Keratinocyte (primary cell): ENCODE data around the gene PRKAG2. TPM values are rescaled to one million over a fixed set of nuclear protein-coding genes. Genes with fewer than 3 reads are reported as not detected.

ENCODE experiments used
- DNase-seq: peaks from one replicate; pipeline ENCODE4 v3.0.0-alpha.2; 2011; ENCODE audit warnings: low read depth, missing footprints, low spot score
- FAIRE-seq: peaks from 2 replicates; lab custom pipeline; 2011; peaks lifted over from hg19 to GRCh38; lab: Jason Lieb, UNC
- H2AFZ ChIP-seq: 2 replicates; pipeline ENCODE4 v1.6.0; 2012; ENCODE audit warnings: low read length, control low read depth, inconsistent platforms; ENCODE audit not compliant: control insufficient read depth
- H3K27ac ChIP-seq: 2 replicates; pipeline ENCODE4 v1.5.1; 2011; ENCODE audit warnings: low read length; ENCODE audit not compliant: control insufficient read depth, insufficient read depth
- H3K27me3 ChIP-seq: 3 replicates; pipeline ENCODE4 v1.6.0; 2011; ENCODE audit warnings: low read length; ENCODE audit not compliant: control insufficient read depth, insufficient read depth; ENCODE audit errors: extremely low read depth
- H3K36me3 ChIP-seq, 2 experiments: 2 replicates in 1 of 2; 3 replicates in 1 of 2; pipeline ENCODE4 v1.5.1; 2011; ENCODE audit warnings: low read length in 2 of 2, mild to moderate bottlenecking in 1 of 2; ENCODE audit not compliant: control insufficient read depth in 2 of 2, insufficient read depth in 2 of 2; ENCODE audit errors: extremely low read depth in 1 of 2
- H3K4me1 ChIP-seq: 3 replicates; pipeline ENCODE4 v1.5.1; 2011; ENCODE audit warnings: low read length; ENCODE audit not compliant: control insufficient read depth, insufficient read depth; ENCODE audit errors: extremely low read depth
- H3K4me2 ChIP-seq: 3 replicates; pipeline ENCODE4 v1.6.0; 2011; ENCODE audit warnings: low read depth, low read length; ENCODE audit not compliant: control insufficient read depth, insufficient read depth; ENCODE audit errors: extremely low read depth
- H3K4me3 ChIP-seq, 3 experiments: fragments of 200-600 bp in 1 of 3; sonication (generic) in 1 of 3; 2 replicates in 2 of 3; 3 replicates in 1 of 3; pipeline ENCODE4 v1.5.1; 2011 to 2016; ENCODE audit warnings: low read length in 3 of 3, mild to moderate bottlenecking in 3 of 3, control low read depth in 2 of 3, inconsistent platforms in 1 of 3, low read depth in 1 of 3, mixed read lengths in 1 of 3, mixed run types in 1 of 3, moderate library complexity in 1 of 3; ENCODE audit not compliant: control insufficient read depth in 2 of 3, insufficient read depth in 2 of 3; ENCODE audit errors: extremely low read depth in 1 of 3
- H3K79me2 ChIP-seq: 2 replicates; pipeline ENCODE4 v1.6.0; 2012; ENCODE audit warnings: low read length; ENCODE audit not compliant: control insufficient read depth, insufficient read depth
- H3K9ac ChIP-seq: 3 replicates; pipeline ENCODE4 v1.6.0; 2011; ENCODE audit warnings: low read length; ENCODE audit not compliant: control insufficient read depth, insufficient read depth; ENCODE audit errors: extremely low read depth
- H3K9me1 ChIP-seq: 3 replicates; pipeline ENCODE4 v1.6.0; 2011; ENCODE audit warnings: low read length; ENCODE audit not compliant: control insufficient read depth, insufficient read depth; ENCODE audit errors: extremely low read depth
- H3K9me3 ChIP-seq: 2 replicates; pipeline ENCODE4 v1.5.1; 2012; ENCODE audit warnings: low read depth, low read length; ENCODE audit not compliant: control insufficient read depth
- H4K20me1 ChIP-seq: 3 replicates; pipeline ENCODE4 v1.6.0; 2011; ENCODE audit warnings: low read length; ENCODE audit not compliant: control insufficient read depth, insufficient read depth; ENCODE audit errors: extremely low read depth
- CTCF ChIP-seq, 3 experiments: IDR thresholded peaks in 1 of 3; conservative IDR thresholded peaks in 1 of 3; optimal IDR thresholded peaks in 1 of 3; 2 replicates in 2 of 3; 3 replicates in 1 of 3; pipeline versions ENCODE3 to v1.5.1; 2011; ENCODE audit warnings: low read length in 3 of 3, mild to moderate bottlenecking in 3 of 3, moderate library complexity in 2 of 3, control low read depth in 1 of 3, inconsistent platforms in 1 of 3; ENCODE audit not compliant: insufficient read depth in 2 of 3; ENCODE audit errors: extremely low read depth in 1 of 3
- EZH2 ChIP-seq: IDR thresholded peaks from one replicate; pipeline ENCODE4 v1.6.1; 2012; ENCODE audit warnings: inconsistent platforms, mild to moderate bottlenecking, low read length, moderate library complexity
- dilution Hi-C: fragments of 300-500 bp; cut with MboI; formaldehyde crosslinking; loops from one replicate; pipeline ENCODE4 v1.7.0; 2020; ENCODE audit warnings: low sequenced_read_pairs; ENCODE audit not compliant: extremely low pct_ligation_motif_present
- polyA plus RNA-seq, 5 experiments: library from polyadenylated mRNA; depleted of rRNA in 3 of 5; stranded (reverse) in 3 of 5; stranded (forward) in 1 of 5; unstranded in 1 of 5; fragments of >200 nt; gene quantifications; 1 replicate in 1 of 5; 2 replicates in 3 of 5; 3 replicates in 1 of 5; pipeline versions ENCODE4 v1.2.1 to v1.2.3, GENCODE V29; 2011 to 2012; ENCODE audit warnings: missing spikeins in 2 of 5, low read depth in 1 of 5, low replicate concordance in 1 of 5

Gene PRKAG2
- polyA plus RNA-seq, 1 donor (not counting 4 experiments of a cell fraction or from before 2014, with no cell fraction given), result 39.5 TPM

GRCh38 chr7:151857412-151857811 is 19.5 kb downstream of the PRKAG2 start:
- dilution Hi-C loops, result no loop called here
- no peaks in the 10 kb centered on the region for H3K9me1 ChIP-seq

GRCh38 chr7:151856516-151856915 is 20.4 kb downstream of the PRKAG2 start:
- peaks cover 6% of the 10 kb centered on the region for H3K27me3 ChIP-seq
- no peaks in the 10 kb centered on the region for H3K9me3 ChIP-seq
- no peaks in the 10 kb centered on the region for H3K79me2 ChIP-seq
- TF ChIP-seq CTCF (optimal IDR thresholded peaks at IDR 0.05 in 1 of 3, IDR thresholded peaks at IDR 0.05 in 1 of 3, conservative IDR thresholded peaks at IDR 0.05 in 1 of 3; ENCODE audit: extremely low read depth in 1 of 3, insufficient read depth in 2 of 3, low read length in 3 of 3), result no peak
- no peak for TF ChIP-seq EZH2
- no peaks in the 10 kb centered on the region for H3K9me1 ChIP-seq
- H2AFZ ChIP-seq, result no peak overlapping the region
- no peaks in the 10 kb centered on the region for H3K36me3 ChIP-seq
- dilution Hi-C loops, result no loop called here
- no peak for DNase-seq
- no peak overlapping the region for H3K4me3 ChIP-seq
- peaks cover under 1% of the 10 kb centered on the region for H3K4me1 ChIP-seq
- no peak overlapping the region for H3K4me2 ChIP-seq
- H3K9ac ChIP-seq, result no peak overlapping the region
- FAIRE-seq, result no peak
- no peaks in the 10 kb centered on the region for H4K20me1 ChIP-seq
- no peak overlapping the region for H3K27ac ChIP-seq

More at GRCh38 chr7:151857412-151857811, 19.5 kb downstream of the PRKAG2 start:
- no peak overlapping the region for H2AFZ ChIP-seq
- no peaks in the 10 kb centered on the region for H3K4me1 ChIP-seq
- no peak overlapping the region for H3K4me2 ChIP-seq
- H3K79me2 ChIP-seq, result no peaks in the 10 kb centered on the region
- no peaks in the 10 kb centered on the region for H3K36me3 ChIP-seq
- H3K9ac ChIP-seq, result no peak overlapping the region
- no peak overlapping the region for H3K27ac ChIP-seq
- H4K20me1 ChIP-seq, result no peaks in the 10 kb centered on the region
- no peaks in the 10 kb centered on the region for H3K9me3 ChIP-seq
- FAIRE-seq, result no peak
- no peak overlapping the region for H3K4me3 ChIP-seq
- TF ChIP-seq CTCF (optimal IDR thresholded peaks at IDR 0.05 in 1 of 3, IDR thresholded peaks at IDR 0.05 in 1 of 3, conservative IDR thresholded peaks at IDR 0.05 in 1 of 3; ENCODE audit: extremely low read depth in 1 of 3, insufficient read depth in 2 of 3, low read length in 3 of 3), result no peak
- TF ChIP-seq EZH2, result no peak
- peaks cover 4% of the 10 kb centered on the region for H3K27me3 ChIP-seq
- no peak for DNase-seq
